ENCODE results near the gene DMAC2L. TPM values are rescaled to one million over a fixed set of nuclear protein-coding genes. Genes with fewer than 3 reads are reported as not detected.

DMAC2L gene
- total RNA-seq, 1 donor from 2014 or later = 17.7 TPM

GRCh38 chr14:50366589-50366988 lies 54.5 kb downstream of the DMAC2L start:
- H3K27ac Mint-ChIP-seq (ENCODE audit: unreplicated experiment) = no peak overlapping the region
- H3K9me3 Mint-ChIP-seq (ENCODE audit: unreplicated experiment) = no peaks in the 10 kb centered on the region
- H3K4me1 Mint-ChIP-seq (ENCODE audit: unreplicated experiment) = peaks cover 14% of the 10 kb centered on the region
- H3K4me3 Mint-ChIP-seq (ENCODE audit: unreplicated experiment) = no peak overlapping the region
- TF ChIP-seq CTCF (IDR thresholded peaks at IDR 0.05) = no peak
- no peaks in the 10 kb centered on the region for H3K36me3 Mint-ChIP-seq (ENCODE audit: unreplicated experiment)
- no peaks in the 10 kb centered on the region for H3K27me3 Mint-ChIP-seq (ENCODE audit: unreplicated experiment)
- no peak for DNase-seq (ENCODE audit: extremely low spot score, unreplicated experiment)

GRCh38 chr14:50371546-50371945 lies 59.4 kb downstream of the DMAC2L start:
- no peaks in the 10 kb centered on the region for H3K9me3 Mint-ChIP-seq (ENCODE audit: unreplicated experiment)
- H3K27ac Mint-ChIP-seq (ENCODE audit: unreplicated experiment) = no peak overlapping the region
- no peaks in the 10 kb centered on the region for H3K27me3 Mint-ChIP-seq (ENCODE audit: unreplicated experiment)
- no peaks in the 10 kb centered on the region for H3K36me3 Mint-ChIP-seq (ENCODE audit: unreplicated experiment)
- H3K4me3 Mint-ChIP-seq (ENCODE audit: unreplicated experiment) = no peak overlapping the region
- DNase-seq (ENCODE audit: extremely low spot score, unreplicated experiment) = no peak
- H3K4me1 Mint-ChIP-seq (ENCODE audit: unreplicated experiment) = peaks cover 6% of the 10 kb centered on the region
- no peak for TF ChIP-seq CTCF (IDR thresholded peaks at IDR 0.05)

- no peak overlapping the region for H3K4me3 Mint-ChIP-seq (ENCODE audit: unreplicated experiment)
- no peak overlapping the region for H3K27ac Mint-ChIP-seq (ENCODE audit: unreplicated experiment)
- DNase-seq (ENCODE audit: extremely low spot score, unreplicated experiment) = no peak
- H3K27me3 Mint-ChIP-seq (ENCODE audit: unreplicated experiment) = no peaks in the 10 kb centered on the region
- H3K4me1 Mint-ChIP-seq (ENCODE audit: unreplicated experiment) = peaks cover 6% of the 10 kb centered on the region
- H3K9me3 Mint-ChIP-seq (ENCODE audit: unreplicated experiment) = no peaks in the 10 kb centered on the region
- H3K36me3 Mint-ChIP-seq (ENCODE audit: unreplicated experiment) = peaks cover under 1% of the 10 kb centered on the region
- no peak for TF ChIP-seq CTCF (IDR thresholded peaks at IDR 0.05)
These were observed 61.8 kb downstream of the DMAC2L start for GRCh38 chr14:50373959-50374358.

GRCh38 chr14:50375760-50376159 lies 63.6 kb downstream of the DMAC2L start:
- TF ChIP-seq CTCF (IDR thresholded peaks at IDR 0.05) = no peak
- H3K27me3 Mint-ChIP-seq (ENCODE audit: unreplicated experiment) = no peaks in the 10 kb centered on the region
- peaks cover 6% of the 10 kb centered on the region for H3K4me1 Mint-ChIP-seq (ENCODE audit: unreplicated experiment)
- no peak for DNase-seq (ENCODE audit: extremely low spot score, unreplicated experiment)
- no peak overlapping the region for H3K4me3 Mint-ChIP-seq (ENCODE audit: unreplicated experiment)
- no peak overlapping the region for H3K27ac Mint-ChIP-seq (ENCODE audit: unreplicated experiment)
- no peaks in the 10 kb centered on the region for H3K9me3 Mint-ChIP-seq (ENCODE audit: unreplicated experiment)
- peaks cover 6% of the 10 kb centered on the region for H3K36me3 Mint-ChIP-seq (ENCODE audit: unreplicated experiment)

Small RNAs within 50 kb of the gene (microRNA-seq; reads per million reads assigned to microRNA genes)
- gene MIR4504 (ENCODE audit: unreplicated experiment) = not detected

Other genes with a start within 250 kb of the DMAC2L start
- gene VCPKMT, start 195.8 kb upstream of the DMAC2L start, total RNA-seq = 10.1 and 12.2 TPM in 2 replicates
- 29.3 and 32.4 TPM in 2 replicates for gene SOS2, start 80.7 kb upstream of the DMAC2L start, total RNA-seq
- gene L2HGDH, start 95 bp upstream of the DMAC2L start, total RNA-seq = 4.2 and 6.5 TPM in 2 replicates
- 9.0 and 9.8 TPM in 2 replicates for gene CDKL1, start 84.6 kb downstream of the DMAC2L start, total RNA-seq
- gene MAP4K5, start 220.2 kb downstream of the DMAC2L start, total RNA-seq = 113 and 123 TPM in 2 replicates
- gene ATL1, start 247.8 kb downstream of the DMAC2L start, total RNA-seq = 7.4 and 10.0 TPM in 2 replicates

All from osteocyte (in vitro differentiated cells).